Retinal pigment epithelial cell (primary cell): ENCODE results near the gene KIF20B.

Experiments
- DNase-seq: peaks from one replicate; pipeline ENCODE4 v3.0.0-alpha.2; 2010; ENCODE audit warnings: low read depth
- H3K4me3 ChIP-seq: 2 replicates; pipeline ENCODE4 v1.5.1; 2011; ENCODE audit warnings: mild to moderate bottlenecking, low read length, control low read depth, moderate library complexity
- CTCF ChIP-seq: conservative IDR thresholded peaks from 2 replicates; pipeline ENCODE4 v1.5.1; 2011; ENCODE audit warnings: low read depth, low read length, control low read depth, inconsistent platforms

Gene KIF20B

GRCh38 chr10:89792187-89792586 is 90.8 kb downstream of the KIF20B start:
- H3K4me3 ChIP-seq = no peak overlapping the region
- DNase-seq = no peak
- no peak for TF ChIP-seq CTCF

GRCh38 chr10:89793649-89794254 is 92.4 kb downstream of the KIF20B start:
- DNase-seq = peak; percentile 35
- peak; percentile 77 for TF ChIP-seq CTCF
- H3K4me3 ChIP-seq = no peak overlapping the region

GRCh38 chr10:89795840-89796239 is 94.5 kb downstream of the KIF20B start:
- no peak for TF ChIP-seq CTCF
- H3K4me3 ChIP-seq = no peak overlapping the region
- no peak for DNase-seq

- DNase-seq = no peak
- H3K4me3 ChIP-seq = no peak overlapping the region
- TF ChIP-seq CTCF = no peak
These were observed 96.7 kb downstream of the KIF20B start for GRCh38 chr10:89798092-89798491.

GRCh38 chr10:89799573-89799972 is 98.2 kb downstream of the KIF20B start:
- no peak for DNase-seq
- no peak overlapping the region for H3K4me3 ChIP-seq
- TF ChIP-seq CTCF = no peak

GRCh38 chr10:89805599-89806013 is 104.2 kb downstream of the KIF20B start:
- H3K4me3 ChIP-seq = no peak overlapping the region
- no peak for TF ChIP-seq CTCF
- DNase-seq = no peak

GRCh38 chr10:89808842-89809241 is 107.5 kb downstream of the KIF20B start:
- no peak for DNase-seq

More at GRCh38 chr10:89808842-89809241, 107.5 kb downstream of the KIF20B start:
- no peak overlapping the region for H3K4me3 ChIP-seq
- TF ChIP-seq CTCF = no peak
